Mucosa of descending colon (tissue), 3 donors: ENCODE results near the gene SPOCK1. TPM values are rescaled to one million over a fixed set of nuclear protein-coding genes. Genes with fewer than 3 reads are reported as not detected.

Source experiments
- ATAC-seq: fragments of 200-7000 bp; cut with Tn5 transposase; one replicate; pipeline ENCODE4 v1.9.1; 2020; ENCODE audit warnings: mild to moderate bottlenecking, moderate library complexity
- DNase-seq, 3 donors: peaks; one replicate each; pipeline ENCODE4 v3.0.0-alpha.2; 2020
- H3K36me3 ChIP-seq: fragments of 200-600 bp; one replicate; pipeline ENCODE4 v1.8.0; 2021; ENCODE audit warnings: low read depth, mild to moderate bottlenecking
- H3K4me1 ChIP-seq: fragments of 200-600 bp; one replicate; pipeline ENCODE4 v1.8.0; 2021; ENCODE audit warnings: low read depth, mild to moderate bottlenecking
- H3K4me3 ChIP-seq: fragments of 200-600 bp; one replicate; pipeline ENCODE4 v1.8.0; 2021; ENCODE audit warnings: mild to moderate bottlenecking
- H3K9me3 ChIP-seq: fragments of 200-600 bp; one replicate; pipeline ENCODE4 v1.8.0; 2021; ENCODE audit warnings: mild to moderate bottlenecking
- CTCF ChIP-seq: fragments of 200-600 bp; IDR thresholded peaks from one replicate; pipeline ENCODE4 v1.8.0; 2022; ENCODE audit warnings: antibody characterized with exemption, mild to moderate bottlenecking
- intact Hi-C, 2 donors: fragments of 100-400 bp; cut with DNase I in 1 of 2; cut with micrococcal nuclease in 1 of 2; formaldehyde crosslinking; loops; one replicate each; pipeline versions ENCODE4 v1.11.0 to v1.11.1; 2022; cut with DNase I, micrococcal nuclease
- total RNA-seq, 3 donors: library from RNA; stranded (reverse); fragmentation: NEBNext Ultra II Directional in 2 of 3; extraction: Animal tissue kit (Norgen Biotek cat#: 25700) in 2 of 3; gene quantifications; one replicate each; pipeline versions ENCODE4 v1.2.1 to v1.2.4, GENCODE V29; 2021 to 2023
- donor health status: DM: no; HTN: no; CAD: no; lungs with moderate emphysema.
- donor health status: DM: no; HTN: no; CAD: no.
- donor health status: DM: no; HTN: yes; CAD: no.

SPOCK1 gene
- total RNA-seq, 3 donors from 2014 or later = 1.8 to 55.5 (median 7.9) TPM

GRCh38 chr5:137176126-137176525 lies 323.0 kb downstream of the SPOCK1 start:
- ATAC-seq = no peak
- intact Hi-C loops = no loop called here
- Histone ChIP-seq H3K4me3 (no peak overlapping the region), H3K9me3 (no peaks in the 10 kb centered on the region), H3K4me1 (no peaks in the 10 kb centered on the region), H3K36me3 (no peaks in the 10 kb centered on the region)
- TF ChIP-seq CTCF = no peak
- DNase-seq = no peak

DNA sequence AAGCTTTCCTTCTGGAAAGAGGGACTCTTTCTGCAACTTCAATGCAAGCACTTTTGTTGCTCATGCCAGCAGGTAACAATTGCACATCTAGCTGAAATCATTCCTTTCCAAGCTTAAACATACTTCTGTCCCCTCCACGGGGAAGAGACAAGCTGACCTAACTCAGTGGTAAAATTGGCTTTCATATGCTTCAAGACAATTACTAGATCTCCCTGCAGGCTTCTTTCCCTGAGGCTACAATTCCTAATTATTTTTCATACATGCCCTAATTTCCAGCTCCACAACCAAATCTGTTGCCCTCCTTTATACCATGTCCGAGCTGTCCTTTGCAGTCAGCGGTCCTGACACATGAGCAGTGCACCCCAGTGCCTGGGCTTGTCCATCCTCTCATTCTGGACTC lies 324.9 kb downstream of the SPOCK1 start:
- DNase-seq (no peak), ATAC-seq (no peak)
- no peak for TF ChIP-seq CTCF
- H3K4me3 ChIP-seq = no peak overlapping the region
- H3K9me3 ChIP-seq = no peaks in the 10 kb centered on the region
- no peaks in the 10 kb centered on the region for H3K4me1 ChIP-seq
- no peaks in the 10 kb centered on the region for H3K36me3 ChIP-seq
- intact Hi-C loops = no loop called here

DNA sequence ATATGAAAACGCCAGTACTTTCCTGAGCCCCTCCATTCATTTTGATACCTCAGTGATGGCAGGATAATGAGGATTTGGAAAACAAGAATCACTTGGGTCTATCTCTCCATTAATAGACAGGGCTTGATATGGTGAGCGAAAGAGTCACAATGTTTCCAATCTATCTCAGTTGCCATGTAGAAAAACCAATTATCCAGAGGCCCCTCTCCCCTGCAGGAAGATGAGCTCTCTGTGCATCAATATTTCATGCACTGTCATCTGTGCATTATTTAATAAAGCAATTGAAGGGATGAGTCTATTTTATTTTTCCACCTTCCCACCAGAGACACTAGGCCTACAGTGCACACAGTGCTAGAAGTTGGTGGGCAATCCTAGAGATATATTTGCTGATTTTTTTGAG lies 326.9 kb downstream of the SPOCK1 start:
- no peaks in the 10 kb centered on the region for H3K36me3 ChIP-seq
- no peak for ATAC-seq
- no peak overlapping the region for H3K4me3 ChIP-seq
- DNase-seq = no peak
- intact Hi-C loops = no loop called here
- H3K9me3 ChIP-seq = no peaks in the 10 kb centered on the region
- no peak for TF ChIP-seq CTCF
- H3K4me1 ChIP-seq = no peaks in the 10 kb centered on the region

DNA sequence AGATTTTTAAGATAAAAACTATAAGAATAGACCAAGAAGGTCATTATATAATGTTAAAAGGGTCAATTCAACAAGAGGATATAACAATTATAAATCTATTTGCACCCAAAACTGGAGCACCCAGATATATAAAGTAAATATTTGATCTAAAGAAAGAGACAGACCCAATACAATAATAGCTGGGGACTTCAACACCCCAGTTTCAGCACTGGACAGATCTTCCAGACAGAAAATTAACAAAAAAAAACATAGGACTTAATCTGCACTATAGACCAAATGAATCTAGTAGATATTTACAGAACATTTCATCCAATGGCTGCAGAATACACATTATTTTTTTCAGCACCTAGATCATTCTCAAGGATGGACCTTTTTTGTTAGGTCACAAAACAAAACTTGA lies 331.9 kb downstream of the SPOCK1 start:
- Histone ChIP-seq H3K4me3 (no peak overlapping the region), H3K9me3 (no peaks in the 10 kb centered on the region), H3K4me1 (no peaks in the 10 kb centered on the region), H3K36me3 (no peaks in the 10 kb centered on the region)
- DNase-seq (no peak), ATAC-seq (no peak)
- TF ChIP-seq CTCF = no peak
- intact Hi-C loops = no loop called here

DNA sequence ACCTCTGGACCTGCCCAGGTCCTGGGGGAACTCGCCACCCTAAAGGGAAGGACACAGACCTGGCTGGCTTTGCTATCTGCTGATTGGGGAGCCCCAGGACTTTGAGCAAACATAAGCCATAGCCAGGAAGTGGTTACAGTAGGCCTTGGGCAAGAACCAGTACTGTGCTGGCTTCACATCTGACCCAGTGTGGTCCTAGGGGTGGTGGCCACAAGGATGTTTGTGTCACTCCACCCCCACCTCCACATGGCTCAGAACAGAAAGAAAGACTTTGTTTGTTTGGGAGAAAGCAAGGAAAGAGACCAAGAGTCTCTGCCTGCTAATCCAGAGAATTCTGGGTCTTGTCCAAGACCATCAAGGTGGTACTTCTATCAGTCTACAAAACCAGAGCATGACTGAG lies 334.2 kb downstream of the SPOCK1 start:
- no peak for DNase-seq
- ATAC-seq = no peak
- TF ChIP-seq CTCF = no peak
- intact Hi-C loops = no loop called here
- H3K4me1 ChIP-seq = no peaks in the 10 kb centered on the region
- H3K36me3 ChIP-seq = no peaks in the 10 kb centered on the region
- no peak overlapping the region for H3K4me3 ChIP-seq
- H3K9me3 ChIP-seq = no peaks in the 10 kb centered on the region

- ATAC-seq = no peak
- H3K9me3 ChIP-seq = no peaks in the 10 kb centered on the region
- no peak for TF ChIP-seq CTCF
- no peak overlapping the region for H3K4me3 ChIP-seq
- DNase-seq = no peak
- H3K36me3 ChIP-seq = no peaks in the 10 kb centered on the region
- H3K4me1 ChIP-seq = no peaks in the 10 kb centered on the region
- intact Hi-C loops = no loop called here
Observed at GRCh38 chr5:137164536-137164935, 334.6 kb downstream of the SPOCK1 start.
